ELR (cell line): Measurements from ENCODE around the gene PTBP1.
A peak's percentile ranks its signal among the peaks of the same experiment; 100 is the strongest.
"Not testable (repeated sequence)": the region's sequence is repeated elsewhere in the genome, so short reads cannot be mapped to it uniquely, and the experiment has no call there.

ENCODE experiments used
- DNase-seq: peaks from one replicate; pipeline ENCODE4 v3.0.0-alpha.2; 2015; ENCODE audit warnings: low read depth

Gene PTBP1

DNA sequence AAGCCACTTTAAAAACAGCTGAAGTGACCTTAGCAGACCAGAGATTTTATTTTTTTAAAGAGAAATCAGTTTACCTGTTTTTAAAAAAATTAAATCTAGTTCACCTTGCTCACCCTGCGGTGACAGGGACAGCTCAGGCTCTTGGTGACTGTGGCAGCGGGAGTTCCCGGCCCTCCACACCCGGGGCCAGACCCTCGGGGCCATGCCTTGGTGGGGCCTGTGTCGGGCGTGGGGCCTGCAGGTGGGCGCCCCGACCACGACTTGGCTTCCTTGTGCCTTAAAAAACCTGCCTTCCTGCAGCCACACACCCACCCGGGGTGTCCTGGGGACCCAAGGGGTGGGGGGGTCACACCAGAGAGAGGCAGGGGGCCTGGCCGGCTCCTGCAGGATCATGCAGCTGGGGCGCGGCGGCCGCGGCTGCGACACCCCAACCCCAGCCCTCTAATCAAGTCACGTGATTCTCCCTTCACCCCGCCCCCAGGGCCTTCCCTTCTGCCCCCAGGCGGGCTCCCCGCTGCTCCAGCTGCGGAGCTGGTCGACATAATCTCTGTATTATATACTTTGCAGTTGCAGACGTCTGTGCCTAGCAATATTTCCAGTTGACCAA is 13.7 kb downstream of the PTBP1 start:
- DNase-seq: no peak

DNA sequence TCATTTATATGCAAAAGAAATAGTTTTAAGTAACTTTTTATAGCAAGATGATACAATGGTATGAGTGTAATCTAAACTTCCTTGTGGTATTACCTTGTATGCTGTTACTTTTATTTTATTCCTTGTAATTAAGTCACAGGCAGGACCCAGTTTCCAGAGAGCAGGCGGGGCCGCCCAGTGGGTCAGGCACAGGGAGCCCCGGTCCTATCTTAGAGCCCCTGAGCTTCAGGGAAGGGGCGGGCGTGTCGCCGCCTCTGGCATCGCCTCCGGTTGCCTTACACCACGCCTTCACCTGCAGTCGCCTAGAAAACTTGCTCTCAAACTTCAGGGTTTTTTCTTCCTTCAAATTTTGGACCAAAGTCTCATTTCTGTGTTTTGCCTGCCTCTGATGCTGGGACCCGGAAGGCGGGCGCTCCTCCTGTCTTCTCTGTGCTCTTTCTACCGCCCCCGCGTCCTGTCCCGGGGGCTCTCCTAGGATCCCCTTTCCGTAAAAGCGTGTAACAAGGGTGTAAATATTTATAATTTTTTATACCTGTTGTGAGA is 14.3 kb downstream of the PTBP1 start:
- DNase-seq: no peak

DNA sequence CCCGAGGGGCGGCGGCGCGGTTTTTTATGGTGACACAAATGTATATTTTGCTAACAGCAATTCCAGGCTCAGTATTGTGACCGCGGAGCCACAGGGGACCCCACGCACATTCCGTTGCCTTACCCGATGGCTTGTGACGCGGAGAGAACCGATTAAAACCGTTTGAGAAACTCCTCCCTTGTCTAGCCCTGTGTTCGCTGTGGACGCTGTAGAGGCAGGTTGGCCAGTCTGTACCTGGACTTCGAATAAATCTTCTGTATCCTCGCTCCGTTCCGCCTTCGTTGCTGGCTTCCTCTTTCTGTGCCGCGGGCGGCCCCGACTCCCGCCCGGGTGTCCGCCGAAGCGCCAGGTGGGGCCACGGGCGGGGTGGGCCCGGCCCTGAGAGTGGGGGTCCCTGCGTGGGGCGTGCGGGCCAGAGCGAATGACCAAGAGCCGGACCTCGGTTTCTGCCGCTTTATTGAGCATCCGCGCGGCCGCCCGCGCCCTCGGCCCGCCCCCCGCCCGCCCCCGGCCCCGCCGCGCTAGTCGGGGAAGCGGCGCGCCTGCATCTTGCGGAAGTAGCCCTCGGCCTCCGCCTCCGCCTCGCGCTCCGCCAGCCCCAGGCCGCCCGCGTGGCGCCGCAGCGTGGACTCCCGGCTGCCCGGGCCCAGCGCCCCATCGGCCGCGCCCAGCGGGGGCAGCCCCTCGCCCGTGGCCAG is 14.9 kb downstream of the PTBP1 start:
- no peak for DNase-seq

DNA sequence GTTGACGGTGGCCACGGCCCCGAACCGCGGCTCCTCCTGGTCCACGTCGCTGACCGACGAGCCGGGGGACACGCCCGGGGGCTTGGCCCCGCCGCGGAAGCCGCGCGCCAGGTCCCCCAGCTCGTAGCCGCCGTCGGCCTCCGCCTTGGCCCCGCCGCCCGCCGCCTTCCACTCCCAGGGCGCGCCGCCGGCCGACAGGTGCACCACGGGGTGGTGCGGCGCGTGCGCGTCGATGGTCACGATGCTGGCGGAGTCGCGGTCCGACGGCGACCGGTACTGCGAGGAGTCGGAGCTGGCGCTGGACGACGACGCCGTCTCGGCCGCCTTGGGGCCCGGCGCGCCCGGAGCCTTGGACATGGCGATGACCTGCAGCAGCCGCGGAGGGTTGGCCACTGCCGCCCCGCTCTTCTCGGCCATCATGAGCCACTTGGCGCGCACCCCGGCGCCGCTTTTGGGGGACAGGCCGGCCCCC is 15.5 kb downstream of the PTBP1 start:
- DNase-seq: no peak

DNA sequence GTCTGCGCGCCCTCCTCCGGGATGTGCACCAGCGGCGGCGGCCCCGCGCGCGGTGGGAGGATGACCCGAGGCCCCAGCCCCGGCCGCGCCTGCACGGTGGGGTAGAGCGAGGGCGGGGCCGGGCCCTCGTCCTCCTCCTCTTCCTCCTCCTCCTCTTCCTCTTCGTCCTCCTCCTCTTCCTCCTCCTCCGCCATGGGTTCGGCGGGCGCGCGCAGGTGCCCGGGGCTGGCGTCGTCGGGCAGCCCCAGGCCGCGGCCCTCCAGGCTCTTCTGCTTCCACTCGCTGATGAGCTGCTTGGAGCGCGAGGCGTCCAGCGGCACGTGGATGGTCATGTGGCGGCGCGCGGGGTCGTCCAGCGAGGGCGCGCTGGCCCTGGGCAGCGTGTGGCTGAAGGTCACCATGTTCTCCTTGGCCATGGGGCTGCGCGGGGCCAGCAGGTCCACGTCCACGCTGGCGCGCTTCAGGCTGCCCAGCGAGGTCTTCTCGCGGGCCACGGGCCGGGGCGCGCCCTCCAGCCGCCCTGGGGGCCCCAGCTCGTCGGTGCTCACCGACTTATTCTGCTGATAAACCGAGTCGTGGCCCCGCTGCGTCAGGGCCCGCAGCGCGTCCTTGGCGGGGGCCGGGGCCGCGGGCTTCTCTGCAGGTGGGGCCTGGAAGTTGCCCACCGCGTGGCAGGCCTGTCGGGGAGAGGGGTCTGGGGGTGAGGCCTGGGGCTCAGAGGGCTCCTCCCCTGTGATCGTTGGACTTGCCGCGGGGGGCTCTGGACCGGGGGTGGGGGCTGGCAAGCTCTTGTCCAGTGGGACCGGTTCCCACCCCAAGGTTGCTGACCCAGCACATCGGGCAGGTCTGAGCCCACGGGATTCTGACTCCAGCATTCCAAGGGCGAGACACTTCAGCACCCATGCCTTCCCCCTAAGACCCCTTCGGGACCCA is 16.2 kb downstream of the PTBP1 start:
- peak; percentile 38 for DNase-seq

DNA sequence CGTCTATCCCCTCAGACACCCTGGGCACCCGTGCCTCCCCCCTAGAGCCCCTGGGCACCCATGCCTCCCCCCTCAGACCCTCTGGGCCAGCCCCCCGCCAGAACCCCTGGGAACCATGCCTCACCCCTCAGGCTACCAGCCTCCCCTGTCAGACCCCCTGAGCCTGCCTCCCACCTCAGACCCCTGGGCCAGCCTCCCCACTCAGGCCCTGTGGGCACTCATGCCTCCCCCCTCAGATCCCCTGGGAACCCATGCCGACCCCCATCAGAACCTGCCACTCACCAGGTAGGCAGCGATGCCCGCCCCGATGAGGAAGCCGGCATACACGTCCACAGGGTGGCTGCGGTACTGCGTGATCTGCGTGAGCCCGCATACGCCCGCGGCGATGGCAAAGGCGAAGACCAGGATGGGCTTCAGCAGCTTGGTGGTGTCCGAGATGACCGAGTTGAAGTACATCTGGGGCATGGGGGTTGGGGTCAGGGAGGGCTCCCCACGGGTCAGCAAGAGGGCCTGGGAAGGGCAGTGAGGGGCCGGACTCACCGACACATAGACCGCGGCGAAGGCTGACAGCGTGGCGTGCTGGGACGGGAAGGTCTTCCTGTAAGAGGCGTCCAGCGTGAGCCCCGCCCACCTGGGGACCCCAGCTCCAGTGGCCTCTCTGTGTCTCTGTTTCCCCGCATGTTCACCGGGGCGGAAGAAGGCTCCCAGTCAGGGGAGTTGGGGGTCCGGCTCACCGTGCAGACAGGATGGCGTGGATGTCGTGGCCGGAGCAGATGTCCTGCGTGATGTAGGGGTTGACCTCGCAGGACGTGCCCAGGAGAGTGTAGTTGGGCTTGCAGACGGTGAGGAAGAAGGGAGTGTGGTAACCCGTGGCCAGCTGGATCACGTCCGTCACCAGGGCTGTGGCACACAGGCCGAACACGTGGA is 17.2 kb downstream of the PTBP1 start:
- DNase-seq: no peak

DNA sequence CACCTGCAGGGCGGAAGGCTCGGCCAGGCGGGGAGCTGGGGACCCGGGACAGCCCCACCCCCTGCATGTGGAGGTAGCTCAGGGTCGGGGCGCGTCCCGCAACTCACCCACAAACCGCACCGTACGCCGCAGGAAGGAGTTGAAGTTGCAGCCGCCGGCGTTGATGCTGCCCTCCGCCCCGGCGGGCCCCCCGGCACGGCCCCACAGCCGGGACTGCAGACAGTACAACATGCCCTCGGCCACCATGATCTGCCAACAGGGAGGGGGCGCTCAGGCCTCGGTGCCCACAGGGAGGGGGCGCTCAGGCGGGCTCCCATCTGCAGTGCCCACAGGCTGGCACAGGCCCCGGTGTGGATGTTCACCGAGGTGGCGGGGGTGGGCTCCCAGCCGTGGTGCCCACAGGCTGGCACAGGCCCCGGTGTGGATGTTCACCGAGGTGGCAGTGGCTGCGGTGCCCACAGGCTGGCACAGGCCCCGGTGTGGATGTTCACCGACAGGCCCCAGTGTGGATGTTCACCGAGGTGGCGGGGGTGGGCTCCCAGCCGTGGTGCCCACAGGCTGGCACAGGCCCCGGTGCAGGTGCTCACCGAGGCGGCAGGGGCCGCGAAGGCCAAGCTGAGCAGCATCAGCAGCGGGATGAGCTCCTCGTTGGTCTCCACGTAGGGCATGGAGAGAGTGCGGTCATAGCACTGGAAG is 18.0 kb downstream of the PTBP1 start:
- DNase-seq: no peak

DNA sequence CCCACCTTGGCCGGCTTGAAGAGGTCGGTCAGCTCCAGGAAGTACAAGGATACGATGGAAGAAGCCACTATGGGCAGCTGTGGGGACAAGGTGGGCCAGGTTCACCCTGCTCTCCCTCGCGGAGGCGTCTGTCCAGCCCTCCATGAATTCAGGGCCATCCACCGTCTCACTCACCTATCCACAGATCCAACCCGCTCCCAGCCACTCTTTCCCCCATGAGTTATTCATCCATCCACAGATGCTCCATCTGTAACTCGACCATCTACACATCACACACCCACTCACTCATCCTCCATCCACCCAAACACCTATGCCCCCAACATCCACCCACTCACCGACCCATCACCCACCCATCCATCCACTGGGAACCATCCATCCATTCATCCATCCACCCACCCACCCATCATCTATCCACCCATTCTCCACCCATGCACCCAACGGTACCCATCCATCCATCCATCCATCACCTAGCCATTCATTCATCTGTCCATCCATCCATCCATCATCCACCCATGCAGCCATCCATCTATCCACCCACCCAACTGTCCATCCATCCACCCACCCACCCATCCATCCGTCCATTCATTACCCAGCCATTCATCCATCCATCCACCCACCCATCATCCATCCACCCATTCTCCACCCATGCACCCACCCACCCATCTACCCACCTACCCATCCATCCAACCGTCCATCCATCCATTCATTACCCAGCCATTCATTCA is 18.7 kb downstream of the PTBP1 start:
- no peak for DNase-seq

DNA sequence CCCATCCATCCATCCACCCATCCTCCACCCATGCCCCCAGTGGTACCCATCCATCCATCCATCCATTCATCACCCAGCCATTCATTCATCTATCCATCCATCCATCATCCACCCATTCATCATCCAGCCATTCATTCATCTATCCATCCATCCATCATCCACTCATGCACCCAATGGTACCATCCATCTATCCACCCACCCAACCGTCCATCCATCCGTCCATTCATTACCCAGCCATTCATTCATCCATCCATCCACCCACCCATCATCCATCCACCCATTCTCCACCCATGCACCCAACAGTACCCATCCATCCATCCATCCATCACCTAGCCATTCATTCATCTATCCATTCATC is 19.2 kb downstream of the PTBP1 start:
- DNase-seq: no peak

DNA sequence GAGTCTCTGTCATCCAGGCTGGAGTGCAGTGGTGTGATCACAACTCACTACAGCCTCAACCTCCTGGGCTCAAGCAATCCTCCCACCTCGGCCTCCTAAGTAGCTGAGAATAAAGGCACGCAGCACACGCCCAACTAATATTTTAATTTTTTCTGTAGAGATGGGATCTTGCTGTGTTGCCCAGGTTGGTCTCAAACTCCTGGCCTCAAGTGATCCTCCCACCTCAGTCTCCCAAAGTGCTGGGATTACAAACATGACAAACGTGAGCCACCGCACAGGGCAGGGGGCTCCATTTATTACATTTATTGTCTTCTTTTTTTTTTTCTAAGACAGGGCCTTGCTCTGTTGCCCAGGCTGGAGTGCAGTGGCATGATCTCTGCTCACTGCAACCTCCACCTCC is 23.0 kb downstream of the PTBP1 start:
- DNase-seq: not testable (repeated sequence)

DNA sequence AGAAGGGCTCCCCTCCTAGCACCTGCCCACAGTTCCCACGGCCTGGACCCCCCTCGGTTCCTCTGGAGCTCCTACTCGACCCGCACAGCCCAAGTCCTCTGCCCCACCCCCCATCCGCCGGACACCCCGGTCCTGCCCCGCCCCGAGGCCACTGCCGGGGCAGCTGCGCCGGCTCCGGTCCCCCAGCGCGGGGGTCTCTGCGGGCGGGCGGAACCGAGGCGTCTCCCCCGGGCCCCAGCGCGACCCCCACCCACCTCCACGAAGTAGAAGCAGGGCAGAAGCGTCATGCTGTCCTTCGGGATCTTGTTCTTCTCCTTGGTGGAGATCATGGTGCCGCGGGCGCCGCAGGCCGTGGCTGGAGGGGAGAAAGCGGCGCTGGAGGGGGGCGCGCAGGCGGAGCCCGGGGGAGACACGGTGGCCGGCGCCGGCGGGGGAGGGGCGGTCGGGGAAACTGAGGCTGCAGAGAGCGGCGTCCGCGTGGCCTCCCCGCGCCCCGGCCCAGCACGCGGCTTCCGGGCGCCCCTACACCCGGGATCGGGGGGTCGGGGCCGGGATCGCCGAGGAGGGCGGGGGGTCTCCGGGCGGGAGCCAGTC is 24.1 kb downstream of the PTBP1 start:
- DNase-seq: no peak

DNA sequence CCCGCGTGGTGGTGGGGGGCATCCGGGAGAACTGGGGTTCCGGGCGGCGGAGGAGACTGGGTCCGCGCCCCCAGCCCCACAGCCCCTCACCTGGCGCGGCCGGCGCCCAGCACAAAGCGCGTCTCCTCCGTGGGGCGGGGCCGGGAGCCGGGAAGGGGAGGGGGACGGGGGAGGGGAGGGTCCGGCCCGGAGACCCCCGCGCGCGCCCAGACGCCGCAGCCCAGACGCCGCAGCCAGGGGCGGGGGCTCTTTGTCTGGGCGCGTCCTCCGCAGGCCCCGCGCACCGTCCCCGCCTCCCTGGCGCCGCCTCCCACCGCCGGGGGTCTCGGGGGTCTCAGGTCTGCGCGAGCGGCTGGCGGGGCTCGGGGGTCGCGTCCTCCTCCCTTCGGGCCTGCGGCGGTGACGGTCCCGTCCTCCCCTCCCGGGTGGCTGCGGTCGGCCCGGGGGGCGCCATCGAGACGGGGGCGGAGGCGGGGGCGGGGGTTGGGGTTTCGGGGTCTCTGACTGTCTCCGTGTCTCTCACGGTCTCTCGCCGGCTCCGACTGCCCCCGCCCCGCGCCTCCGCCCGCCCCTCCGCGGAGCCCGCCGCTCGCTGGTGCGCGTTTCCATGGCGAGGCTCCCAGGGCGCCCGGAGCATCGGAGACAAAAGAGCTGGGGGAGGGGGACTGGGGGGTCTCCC is 24.7 kb downstream of the PTBP1 start, which contains the start of gene PLPPR3:
Gene PLPPR3, minus strand, starts transcription at position 131 of the 679 bp plus-strand sequence. CDS start 396 bp downstream, outside the sequence.
- no peak for DNase-seq

DNA sequence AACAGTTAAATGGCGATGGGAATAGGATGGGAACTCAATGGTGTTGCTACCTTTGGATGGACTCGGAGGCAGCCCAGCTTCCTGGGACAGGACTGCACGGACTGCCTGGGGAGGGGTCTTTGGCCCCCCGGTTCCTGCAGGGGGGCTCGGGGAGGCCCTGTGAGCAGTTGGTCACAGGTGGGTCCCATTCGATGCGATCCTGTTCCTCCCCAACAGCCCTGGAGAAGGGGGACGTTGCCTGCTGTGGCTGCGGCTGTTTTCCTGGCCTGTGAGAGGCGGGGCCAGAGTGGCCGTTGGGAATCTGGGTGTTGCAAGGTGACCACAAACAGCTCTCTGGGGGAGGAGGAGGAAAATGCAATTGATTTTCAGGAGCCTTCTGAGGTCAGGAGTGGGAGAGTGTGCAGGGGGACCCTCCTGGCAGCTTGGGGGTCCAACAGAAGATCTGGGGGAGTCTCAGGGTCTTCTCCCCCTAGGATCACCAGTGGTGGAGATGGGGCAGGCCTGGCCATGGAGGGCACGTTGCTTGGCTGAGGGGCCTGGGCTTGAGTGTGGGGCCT is 26.4 kb downstream of the PTBP1 start:
- DNase-seq: no peak

DNA sequence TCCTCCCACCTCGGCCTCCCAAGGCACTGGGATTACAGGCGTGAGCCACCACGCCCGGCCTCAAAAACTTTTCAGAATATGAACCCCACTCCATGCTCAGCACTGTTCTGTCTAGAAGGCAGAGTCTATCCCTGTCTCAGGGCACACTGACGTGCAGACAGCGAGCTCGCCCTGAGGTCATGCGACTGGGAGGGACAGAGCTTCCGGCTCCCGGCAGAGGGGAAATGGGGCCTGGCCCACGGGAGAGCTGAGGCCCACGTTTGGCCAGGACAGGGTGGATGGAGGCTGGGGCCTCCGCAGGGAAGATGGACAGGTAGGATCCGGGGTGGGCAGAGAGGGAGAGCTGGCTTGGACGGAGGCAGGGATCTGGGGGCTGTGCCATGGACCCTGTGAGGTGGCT is 27.6 kb downstream of the PTBP1 start:
- no peak for DNase-seq

DNA sequence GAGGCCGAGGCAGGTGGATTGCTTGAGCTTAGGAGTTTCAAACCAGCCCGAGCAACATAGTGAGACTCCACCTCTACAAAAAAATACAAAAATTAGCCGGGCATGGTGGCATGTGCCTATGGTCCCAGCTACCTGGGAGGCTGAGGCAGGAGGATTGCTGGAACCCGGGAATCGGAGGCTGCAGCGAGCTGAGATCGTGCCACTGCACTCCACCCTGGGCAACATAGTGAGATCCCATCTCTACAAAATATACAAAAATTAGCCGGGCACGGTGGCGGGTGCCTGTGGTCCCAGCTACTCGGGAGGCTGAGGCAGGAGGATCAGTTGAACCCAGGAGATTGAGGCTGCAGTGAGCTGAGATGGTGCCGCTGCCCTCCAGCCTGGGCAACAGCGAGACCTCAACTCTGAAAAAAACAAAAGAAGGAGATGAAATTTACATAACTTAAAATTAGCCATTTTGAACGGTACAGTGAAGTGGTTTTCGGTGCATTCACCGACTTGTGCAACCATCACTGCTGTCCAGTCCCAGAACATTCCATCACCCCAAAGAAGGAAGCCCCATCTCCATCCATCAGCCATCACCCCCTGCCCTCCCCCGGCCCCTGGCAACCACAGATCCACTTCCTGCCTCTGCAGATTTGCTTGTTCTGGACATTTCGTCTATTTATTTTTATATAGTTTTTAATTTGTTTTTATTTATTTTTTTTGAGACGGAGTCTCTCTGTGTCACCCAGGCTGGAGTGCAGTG is 28.8 kb downstream of the PTBP1 start:
- DNase-seq: no peak

DNA sequence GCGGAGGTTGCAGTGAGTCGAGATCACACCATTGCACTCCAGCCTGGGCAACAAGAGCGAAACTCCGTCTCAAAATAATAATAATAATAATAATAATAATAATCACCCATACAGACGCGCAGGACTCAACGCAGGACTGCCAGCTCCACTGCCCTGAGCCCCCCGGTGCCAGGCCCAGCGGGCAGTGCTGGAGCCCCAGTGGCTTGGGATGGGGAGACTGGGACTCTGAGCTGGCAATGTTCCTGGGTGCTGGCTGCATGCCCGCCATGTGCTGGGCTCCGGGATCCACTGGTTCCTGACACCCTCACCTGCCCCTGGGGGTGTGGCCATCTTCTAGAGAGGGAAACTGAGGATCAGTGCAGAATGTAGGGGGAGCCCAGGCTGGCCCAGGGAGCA is 30.1 kb downstream of the PTBP1 start:
- DNase-seq: no peak

DNA sequence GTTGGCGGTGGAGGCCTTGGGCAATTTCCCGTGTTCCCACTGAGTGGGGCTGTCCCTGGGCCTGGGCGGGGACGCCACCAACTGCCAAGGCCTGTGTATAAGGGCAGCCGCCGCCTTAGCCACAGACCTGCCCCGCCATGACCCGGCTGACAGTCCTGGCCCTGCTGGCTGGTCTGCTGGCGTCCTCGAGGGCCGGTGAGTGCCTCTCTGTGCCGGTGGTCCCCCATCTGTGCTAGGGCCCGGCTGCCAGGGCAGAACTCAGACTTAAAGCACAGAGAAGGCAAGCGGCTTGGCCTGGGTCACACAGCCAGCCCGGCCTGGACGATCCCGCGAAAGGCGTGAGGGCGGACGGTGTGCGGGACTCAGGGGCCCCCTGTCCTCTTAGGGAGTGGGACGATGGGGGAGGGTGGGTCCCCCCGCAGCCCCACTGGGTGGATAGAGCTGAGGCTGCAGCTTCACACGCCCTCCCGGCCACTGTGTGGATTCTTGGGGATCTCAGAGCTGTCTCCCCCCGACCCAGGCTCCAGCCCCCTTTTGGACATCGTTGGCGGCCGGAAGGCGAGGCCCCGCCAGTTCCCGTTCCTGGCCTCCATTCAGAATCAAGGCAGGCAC is 30.6 kb downstream of the PTBP1 start, which contains the start of gene AZU1:
Gene AZU1, plus strand, starts transcription at position 128 of the 612 bp plus-strand sequence. Its CDS starts 10 bp downstream, at position 138.
- DNase-seq: no peak
